PC-9 (cell line): ENCODE results near the gene ADCY3. TPM values are rescaled to one million over a fixed set of nuclear protein-coding genes. Genes with fewer than 3 reads are reported as not detected.

Experiments
- BruUV-seq: library from RNA; stranded (reverse); fragments of 400-500 nt; replicated peaks from 2 replicates; lab custom pipeline; 2021; lab: Mats Ljungman, UMichigan
- CTCF ChIA-PET: fragments of 300-600 bp; sonication (Branson Sonifier 250); formaldehyde crosslinking; loops from one replicate; lab custom pipeline; 2022; ENCODE audit warnings: antibody characterized with exemption; lab: Charles Lee
- POLR2A ChIA-PET: fragments of 300-600 bp; sonication (Branson Sonifier 250); formaldehyde crosslinking; loops from one replicate; lab custom pipeline; 2022; ENCODE audit warnings: antibody characterized with exemption; ENCODE audit not compliant: unreplicated experiment; lab: Charles Lee
- DNase-seq, 2 experiments: peaks; one replicate each; pipeline versions ENCODE4 v3.0.0 to v3.0.0-alpha.2; 2015 to 2022; ENCODE audit warnings: mixed read lengths in 1 of 2
- H2AFZ ChIP-seq: fragments of 200-600 bp; sonication (generic); 2 replicates; pipeline ENCODE4 v1.8.1; 2017; ENCODE audit warnings: antibody characterized with exemption
- H3F3A ChIP-seq: fragments of 200-600 bp; sonication (generic); 2 replicates; pipeline ENCODE4 v1.8.1; 2017; ENCODE audit warnings: antibody characterized with exemption, mild to moderate bottlenecking, low read depth; ENCODE audit not compliant: insufficient read depth
- H3K27ac ChIP-seq: fragments of 200-600 bp; sonication (generic); 2 replicates; pipeline ENCODE4 v1.6.1; 2016; ENCODE audit warnings: mixed run types
- H3K27me3 ChIP-seq: fragments of 200-600 bp; sonication (generic); 2 replicates; pipeline ENCODE4 v1.6.1; 2016; ENCODE audit warnings: low read depth, mixed run types; ENCODE audit not compliant: insufficient read depth
- H3K36me3 ChIP-seq: fragments of 200-600 bp; sonication (generic); 2 replicates; pipeline ENCODE4 v1.6.1; 2016; ENCODE audit warnings: low read depth, mixed run types
- H3K4me1 ChIP-seq: fragments of 200-600 bp; sonication (generic); replicated peaks from 2 replicates; pipeline ENCODE4 v1.6.1; 2016; ENCODE audit warnings: mixed run types; ENCODE audit not compliant: insufficient read depth
- H3K4me2 ChIP-seq: fragments of 200-600 bp; sonication (generic); 2 replicates; pipeline ENCODE4 v1.6.1; 2017; ENCODE audit warnings: mixed run types
- H3K4me3 ChIP-seq: fragments of 200-600 bp; sonication (generic); 2 replicates; pipeline ENCODE4 v1.6.1; 2016; ENCODE audit warnings: mixed run types
- H3K79me2 ChIP-seq: fragments of 200-600 bp; sonication (generic); 2 replicates; pipeline ENCODE4 v1.6.1; 2017; ENCODE audit warnings: low read depth, mixed run types
- H3K9me2 ChIP-seq: fragments of 200-600 bp; sonication (generic); 2 replicates; pipeline ENCODE4 v1.8.1; 2017; ENCODE audit warnings: mild to moderate bottlenecking; ENCODE audit not compliant: insufficient read depth
- H3K9me3 ChIP-seq: fragments of 200-600 bp; sonication (generic); 2 replicates; pipeline ENCODE4 v1.8.1; 2016; ENCODE audit warnings: low read depth; ENCODE audit not compliant: insufficient read depth
- H4K20me1 ChIP-seq: fragments of 200-600 bp; sonication (generic); 2 replicates; pipeline ENCODE4 v1.8.1; 2017; ENCODE audit not compliant: insufficient read depth
- EZH2 ChIP-seq: fragments of 200-600 bp; sonication (generic); IDR thresholded peaks from 2 replicates; pipeline ENCODE4 v1.8.0; 2017; ENCODE audit warnings: antibody characterized with exemption, low read depth
- intact Hi-C: fragments of 100-400 bp; cut with micrococcal nuclease; formaldehyde crosslinking; loops from one replicate; pipeline ENCODE4 v1.10.0; 2022; ENCODE audit not compliant: unreplicated experiment
- total RNA-seq: library from RNA; stranded (reverse); gene quantifications from 2 replicates; pipeline ENCODE4 v1.2.3, GENCODE V29; 2021
- TF ChIP-seq, protein P1 (sequence below): fragments of 200-600 bp; sonication (generic); conservative IDR thresholded peaks from 2 replicates; pipeline ENCODE4 v1.6.1; 2017; ENCODE audit warnings: mixed run types, antibody characterized with exemption, mild to moderate bottlenecking, moderate library complexity

ADCY3 gene
- total RNA-seq, 1 experiment from 2014 or later = 46.3 TPM

GRCh38 chr2:24950102-24950501, 30.1 kb upstream of the ADCY3 start:
- intact Hi-C loops = no loop called here
- Histone ChIP-seq H3F3A (no peaks in the 10 kb centered on the region), H3K4me3 (no peak overlapping the region), H3K36me3 (peaks cover 7% of the 10 kb centered on the region; the same call in 1 of the 2 replicates), H3K79me2 (no peaks in the 10 kb centered on the region), H3K9me3 (peaks cover 4% of the 10 kb centered on the region; the same call in 1 of the 2 replicates), H4K20me1 (no peaks in the 10 kb centered on the region), H3K9me2 (0 out of 2 replicates have a peak, but pooled peaks cover 4% of the 10 kb centered on the region), H3K4me2 (no peak overlapping the region), H3K27me3 (no peaks in the 10 kb centered on the region), H2AFZ (no peak overlapping the region), H3K27ac (no peak overlapping the region), H3K4me1 (no peaks in the 10 kb centered on the region)
- POLR2A ChIA-PET = no interaction called here
- no TSS peak for BruUV-seq
- no peak for DNase-seq
- TF ChIP-seq, protein P1, sequence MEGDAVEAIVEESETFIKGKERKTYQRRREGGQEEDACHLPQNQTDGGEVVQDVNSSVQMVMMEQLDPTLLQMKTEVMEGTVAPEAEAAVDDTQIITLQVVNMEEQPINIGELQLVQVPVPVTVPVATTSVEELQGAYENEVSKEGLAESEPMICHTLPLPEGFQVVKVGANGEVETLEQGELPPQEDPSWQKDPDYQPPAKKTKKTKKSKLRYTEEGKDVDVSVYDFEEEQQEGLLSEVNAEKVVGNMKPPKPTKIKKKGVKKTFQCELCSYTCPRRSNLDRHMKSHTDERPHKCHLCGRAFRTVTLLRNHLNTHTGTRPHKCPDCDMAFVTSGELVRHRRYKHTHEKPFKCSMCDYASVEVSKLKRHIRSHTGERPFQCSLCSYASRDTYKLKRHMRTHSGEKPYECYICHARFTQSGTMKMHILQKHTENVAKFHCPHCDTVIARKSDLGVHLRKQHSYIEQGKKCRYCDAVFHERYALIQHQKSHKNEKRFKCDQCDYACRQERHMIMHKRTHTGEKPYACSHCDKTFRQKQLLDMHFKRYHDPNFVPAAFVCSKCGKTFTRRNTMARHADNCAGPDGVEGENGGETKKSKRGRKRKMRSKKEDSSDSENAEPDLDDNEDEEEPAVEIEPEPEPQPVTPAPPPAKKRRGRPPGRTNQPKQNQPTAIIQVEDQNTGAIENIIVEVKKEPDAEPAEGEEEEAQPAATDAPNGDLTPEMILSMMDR = no peak
- TF ChIP-seq EZH2 = no peak
- CTCF ChIA-PET = no interaction called here

DNA sequence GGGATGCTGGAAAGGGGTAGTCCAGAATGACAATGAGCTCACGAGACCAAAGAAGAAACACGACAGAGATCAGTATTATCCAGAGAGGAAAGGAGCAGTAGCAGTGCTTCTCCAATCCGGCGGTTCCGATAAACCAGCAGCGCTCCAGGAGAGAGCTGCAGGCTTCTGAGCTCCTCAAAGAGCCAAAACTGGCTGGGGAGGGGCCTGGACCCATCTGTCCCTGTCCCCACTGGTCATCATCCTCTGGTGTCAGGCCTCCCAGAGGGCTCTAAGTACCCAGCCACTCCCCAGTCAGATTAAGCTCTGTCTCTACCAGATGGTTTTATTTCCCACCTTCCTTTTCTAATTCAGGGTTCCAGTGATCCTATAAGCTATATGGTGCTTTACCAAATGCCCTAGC, 28.5 kb upstream of the ADCY3 start:
- CTCF ChIA-PET = interaction anchor here (0.5 to 0.6 kb wide), 2 partner anchors 137 to 257 kb away, joined by 3 to 9 read pairs; no protein-coding TSS in a partner anchor
- no TSS peak for BruUV-seq
- Histone ChIP-seq H3K9me2 (0 out of 2 replicates have a peak, but pooled peaks cover 4% of the 10 kb centered on the region), H3K4me3 (no peak overlapping the region), H3K79me2 (no peaks in the 10 kb centered on the region), H3F3A (no peaks in the 10 kb centered on the region), H3K9me3 (no peaks in the 10 kb centered on the region; the same call in 1 of the 2 replicates), H3K27ac (no peak overlapping the region), H2AFZ (no peak overlapping the region), H3K4me1 (no peaks in the 10 kb centered on the region), H4K20me1 (no peaks in the 10 kb centered on the region), H3K27me3 (no peaks in the 10 kb centered on the region), H3K36me3 (0 out of 2 replicates have a peak, but pooled peaks cover 3% of the 10 kb centered on the region), H3K4me2 (no peak overlapping the region)
- POLR2A ChIA-PET = interaction anchor here (0.6 kb wide), 1 partner anchor 107 kb away, joined by 7 read pairs; no protein-coding TSS in a partner anchor
- peak in 1 of 2 experiments; percentile 12 for DNase-seq
- no peak for TF ChIP-seq EZH2
- TF ChIP-seq, protein P1 = no peak
- intact Hi-C loops = no loop called here

DNA sequence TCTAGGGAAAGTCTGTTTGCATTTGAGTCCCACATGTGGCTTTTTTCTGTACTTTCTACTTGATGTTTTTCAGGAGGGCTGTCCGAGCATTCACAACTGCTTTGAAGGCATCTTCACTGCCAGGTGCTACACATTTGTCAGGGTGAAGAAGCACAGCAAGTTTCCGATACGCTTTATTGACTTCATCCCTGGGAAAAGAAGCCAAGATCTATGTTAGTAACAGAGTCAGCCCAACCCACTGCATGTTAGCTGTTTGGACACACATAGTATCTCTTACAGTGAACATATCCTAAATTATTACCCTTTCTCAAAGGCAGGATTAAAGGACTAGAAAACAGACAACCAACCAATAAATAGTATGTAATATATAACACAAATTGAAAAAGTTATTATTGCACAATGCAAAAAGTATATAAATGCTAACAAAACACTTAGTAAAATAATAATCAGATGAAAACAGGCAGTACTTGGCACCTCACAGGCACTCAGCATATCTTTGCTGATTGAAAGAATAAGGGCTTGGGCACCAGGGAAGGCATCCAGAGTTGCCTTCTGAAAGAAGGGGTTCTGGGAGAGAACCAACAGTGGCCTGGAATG, 27.6 kb upstream of the ADCY3 start:
- no peak for TF ChIP-seq EZH2
- TF ChIP-seq, protein P1 = no peak
- Histone ChIP-seq H3F3A (no peaks in the 10 kb centered on the region), H3K4me3 (no peak overlapping the region), H4K20me1 (no peaks in the 10 kb centered on the region), H3K27ac (no peak overlapping the region), H2AFZ (no peak overlapping the region), H3K36me3 (0 out of 2 replicates have a peak, but pooled peaks cover 3% of the 10 kb centered on the region), H3K4me2 (no peak overlapping the region), H3K9me2 (0 out of 2 replicates have a peak, but pooled peaks cover 4% of the 10 kb centered on the region), H3K79me2 (no peaks in the 10 kb centered on the region), H3K9me3 (no peaks in the 10 kb centered on the region; the same call in 1 of the 2 replicates), H3K27me3 (no peaks in the 10 kb centered on the region), H3K4me1 (no peaks in the 10 kb centered on the region)
- ChIA-PET POLR2A (no interaction called here), CTCF (no interaction called here)
- BruUV-seq = no TSS peak
- intact Hi-C loops = no loop called here
- no peak for DNase-seq
